ENCODE results near the gene DIO1. TPM values are rescaled to one million over a fixed set of nuclear protein-coding genes. Genes with fewer than 3 reads are reported as not detected.

The DIO1 gene
- total RNA-seq, 4 donors from 2014 or later: 2.1 TPM; not detected in 3

DNA sequence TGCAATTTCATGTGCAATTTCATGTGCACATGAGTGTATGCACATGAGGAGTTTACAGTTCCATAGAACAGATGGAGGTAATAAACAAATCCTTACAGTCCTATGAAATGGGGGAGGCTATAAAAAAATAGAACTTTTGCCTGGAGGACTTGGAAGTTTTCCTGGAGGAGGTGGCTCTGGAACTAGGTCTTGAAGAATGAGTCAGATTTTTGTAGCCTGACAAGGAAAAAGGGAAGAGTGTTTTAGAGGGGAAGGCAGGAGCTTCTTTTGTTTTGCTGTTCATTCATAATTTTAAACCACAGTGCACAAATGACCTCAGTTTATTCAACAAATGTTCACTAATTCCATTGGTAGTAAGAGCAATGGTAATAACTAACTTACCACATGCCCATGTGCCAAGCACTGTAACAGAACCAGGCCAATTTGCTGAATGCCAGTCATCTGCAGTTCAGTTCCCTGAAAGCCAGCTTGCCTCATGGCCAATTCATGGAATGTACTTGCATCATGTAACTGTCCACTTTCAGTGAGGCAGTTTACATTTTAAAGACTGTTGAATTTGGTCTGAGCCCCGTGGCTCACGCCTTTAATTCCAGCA is 2.7 kb downstream of the DIO1 start:
- peak overlapping the region; percentile 62 to 67 for H3K27ac ChIP-seq
- no peaks in the 10 kb centered on the region for H3K4me1 ChIP-seq
- no peak overlapping the region for H3K4me3 ChIP-seq
- H3K36me3 ChIP-seq: no peaks in the 10 kb centered on the region
- no peak for TF ChIP-seq CTCF (IDR thresholded peaks at IDR 0.05)
- no peak for TF ChIP-seq POLR2A (IDR thresholded peaks at IDR 0.05)
- DNase-seq: peak; percentile 31 to 43
- no peaks in the 10 kb centered on the region for H3K27me3 ChIP-seq
- no peaks in the 10 kb centered on the region for H3K9me3 ChIP-seq
- intact Hi-C loops (cut with DNase I; ENCODE audit: low total_unique reads): no loop called here

DNA sequence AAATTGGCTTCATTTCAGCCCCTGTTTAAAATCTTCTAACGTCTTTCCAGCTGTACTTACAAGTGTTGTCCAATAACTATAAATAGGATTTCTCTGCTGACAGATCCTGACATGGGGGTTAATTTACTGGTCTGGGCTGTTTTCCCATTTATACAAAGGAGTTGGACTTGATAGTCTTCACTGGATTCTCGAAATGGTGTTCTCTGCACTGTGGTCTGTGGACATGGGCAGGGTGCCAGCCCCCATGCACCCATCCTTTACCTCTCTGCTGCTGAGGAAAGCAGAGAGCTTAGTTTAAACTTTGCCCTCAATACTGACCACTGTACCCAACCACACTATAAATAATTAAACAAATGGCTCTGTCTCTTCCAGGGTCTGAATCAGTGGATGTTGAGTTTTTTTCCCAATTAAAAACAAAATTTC is 5.2 kb downstream of the DIO1 start:
- peak; percentile 39 to 48 for DNase-seq
- H3K27ac ChIP-seq: peak overlapping the region; percentile 18 to 47
- intact Hi-C loops (cut with DNase I; ENCODE audit: low total_unique reads): no loop called here

DNA sequence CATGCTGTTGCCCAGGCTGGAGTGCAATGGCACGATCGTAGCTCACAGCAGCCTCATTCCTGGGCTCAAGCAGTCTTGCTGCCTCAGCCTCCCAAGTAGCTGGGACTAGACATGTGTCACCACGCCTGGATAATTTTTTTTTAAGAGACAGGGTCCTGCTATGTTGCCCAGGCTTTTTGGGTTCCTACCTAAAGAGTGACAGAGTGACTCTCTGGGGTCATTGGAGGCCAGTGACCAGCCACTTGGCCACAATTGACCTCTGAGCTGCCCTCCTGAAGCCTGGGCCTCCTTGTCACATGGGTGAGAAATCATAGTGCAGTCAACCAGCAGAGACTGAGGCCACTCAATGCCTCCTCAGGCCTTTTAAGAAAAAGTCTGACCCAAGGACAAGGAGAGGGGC is 5.7 kb downstream of the DIO1 start:
- no peaks in the 10 kb centered on the region for H3K27me3 ChIP-seq

More for the DNA sequence above, 5.2 kb downstream of the DIO1 start:
- Histone ChIP-seq H3K9me3 (no peaks in the 10 kb centered on the region), H3K4me3 (no peak overlapping the region), H3K4me1 (no peaks in the 10 kb centered on the region), H3K36me3 (no peaks in the 10 kb centered on the region), H3K27me3 (no peaks in the 10 kb centered on the region)
- no peak for TF ChIP-seq CTCF (IDR thresholded peaks at IDR 0.05)
- no peak for TF ChIP-seq POLR2A (IDR thresholded peaks at IDR 0.05)

DNA sequence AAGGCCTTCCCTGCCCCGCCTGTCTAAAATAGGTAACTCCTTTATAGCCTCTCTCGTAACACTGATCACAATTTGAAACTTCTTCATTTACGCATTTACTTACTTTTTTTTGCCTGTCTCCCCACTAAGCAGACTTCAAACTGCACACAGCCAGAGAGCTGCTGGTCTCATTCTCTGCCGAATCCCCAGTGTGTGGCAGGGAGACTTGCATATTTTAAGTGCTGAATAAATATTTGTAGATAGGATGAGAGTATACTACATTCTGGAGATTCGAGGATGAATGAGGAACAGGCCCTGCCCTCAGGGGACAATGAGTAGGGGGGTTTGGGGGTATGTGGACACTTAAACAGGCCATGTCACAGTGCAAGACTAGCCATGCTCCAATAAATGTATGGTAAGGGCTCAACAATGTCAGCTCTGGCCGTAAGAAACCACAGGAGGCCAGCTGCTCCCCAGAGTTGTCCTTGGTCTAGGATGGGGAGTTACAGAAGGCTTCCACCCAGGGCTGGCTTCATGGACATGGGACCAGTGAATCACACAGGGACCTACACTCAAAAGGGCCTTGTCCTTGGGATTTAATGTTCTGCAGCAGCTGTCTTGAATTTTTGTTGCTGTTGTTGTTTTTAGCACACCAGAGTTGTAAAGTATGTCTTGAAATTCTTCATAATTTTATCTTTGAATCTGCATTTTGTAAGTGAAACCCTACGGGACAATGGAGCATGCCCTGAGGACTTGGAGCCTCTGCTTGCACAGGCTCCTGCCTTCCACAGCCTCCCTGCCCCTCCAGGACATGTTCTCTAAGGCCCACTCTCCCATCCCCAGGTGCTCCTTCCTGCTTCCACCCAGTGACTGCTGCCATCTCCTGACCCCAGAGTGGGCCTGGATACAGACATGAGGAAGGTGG is 8.5 kb downstream of the DIO1 start:
- DNase-seq: no peak
- intact Hi-C loops (cut with DNase I; ENCODE audit: low total_unique reads): no loop called here
- no peaks in the 10 kb centered on the region for H3K4me1 ChIP-seq
- H3K36me3 ChIP-seq: no peaks in the 10 kb centered on the region
- H3K27me3 ChIP-seq: no peaks in the 10 kb centered on the region
- no peaks in the 10 kb centered on the region for H3K9me3 ChIP-seq
- H3K4me3 ChIP-seq: no peak overlapping the region
- no peak for TF ChIP-seq POLR2A (IDR thresholded peaks at IDR 0.05)
- no peak for TF ChIP-seq CTCF (IDR thresholded peaks at IDR 0.05)
- no peak overlapping the region for H3K27ac ChIP-seq

More for the DNA sequence above, 5.7 kb downstream of the DIO1 start:
- Histone ChIP-seq H3K4me1 (no peaks in the 10 kb centered on the region), H3K36me3 (no peaks in the 10 kb centered on the region), H3K27ac (no peak overlapping the region), H3K9me3 (no peaks in the 10 kb centered on the region), H3K4me3 (no peak overlapping the region)
- intact Hi-C loops (cut with DNase I; ENCODE audit: low total_unique reads): no loop called here
- no peak for TF ChIP-seq CTCF (IDR thresholded peaks at IDR 0.05)
- no peak for TF ChIP-seq POLR2A (IDR thresholded peaks at IDR 0.05)
- DNase-seq: no peak

DNA sequence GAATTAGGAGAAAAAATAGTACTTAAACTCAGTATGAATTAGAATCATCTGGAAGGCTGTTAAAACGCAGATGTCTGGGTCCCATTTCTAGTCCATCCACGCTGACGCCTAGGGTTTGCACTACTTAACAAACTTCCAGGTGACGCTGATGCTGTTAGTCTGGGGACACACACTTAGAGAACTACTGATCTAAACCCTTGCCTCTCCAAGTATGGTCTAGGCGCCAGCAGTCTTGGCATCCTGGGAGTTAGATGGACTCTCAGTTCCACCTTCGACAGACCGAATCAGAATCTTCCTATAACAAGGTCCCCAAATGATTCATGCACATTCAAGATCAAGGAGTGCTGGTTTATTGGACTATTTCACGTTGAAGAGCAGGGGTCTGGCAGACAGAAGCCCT is 11.5 kb downstream of the DIO1 start:
- H3K9me3 ChIP-seq: no peaks in the 10 kb centered on the region
- no peaks in the 10 kb centered on the region for H3K27me3 ChIP-seq
- no peak overlapping the region for H3K4me3 ChIP-seq
- DNase-seq: no peak
- intact Hi-C loops (cut with DNase I; ENCODE audit: low total_unique reads): no loop called here
- H3K36me3 ChIP-seq: no peaks in the 10 kb centered on the region
- H3K4me1 ChIP-seq: no peaks in the 10 kb centered on the region
- no peak overlapping the region for H3K27ac ChIP-seq
- TF ChIP-seq POLR2A (IDR thresholded peaks at IDR 0.05) (no peak), CTCF (IDR thresholded peaks at IDR 0.05) (no peak)
